NK-92 (cell line): ENCODE measurements around the gene XRN2.

Experiments
- DNase-seq: peaks from one replicate; lab custom pipeline; 2025; ENCODE audit not compliant: unreplicated experiment; lab: John Stamatoyannopoulos, UW

The XRN2 gene

DNA sequence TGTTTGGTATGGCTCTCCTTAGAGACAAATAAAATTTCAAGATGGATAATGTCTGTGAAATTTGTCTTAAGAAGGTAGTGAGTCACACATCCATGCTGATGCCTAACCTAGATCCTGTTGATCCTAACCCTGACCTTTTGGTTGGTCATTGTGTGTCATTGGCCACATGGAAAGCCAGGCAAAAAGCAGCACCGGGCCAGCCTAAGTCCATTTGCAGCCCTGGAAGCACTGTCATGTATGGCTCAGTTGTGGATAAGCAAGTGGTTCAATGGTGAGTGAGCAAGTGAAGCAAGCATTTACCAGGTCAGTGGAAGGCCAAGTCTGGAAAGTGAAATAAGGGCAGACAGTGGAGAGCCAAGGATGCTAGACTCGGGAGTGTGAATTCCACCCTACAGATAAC is 12.1 kb upstream of the XRN2 start:
- DNase-seq: no peak

DNA sequence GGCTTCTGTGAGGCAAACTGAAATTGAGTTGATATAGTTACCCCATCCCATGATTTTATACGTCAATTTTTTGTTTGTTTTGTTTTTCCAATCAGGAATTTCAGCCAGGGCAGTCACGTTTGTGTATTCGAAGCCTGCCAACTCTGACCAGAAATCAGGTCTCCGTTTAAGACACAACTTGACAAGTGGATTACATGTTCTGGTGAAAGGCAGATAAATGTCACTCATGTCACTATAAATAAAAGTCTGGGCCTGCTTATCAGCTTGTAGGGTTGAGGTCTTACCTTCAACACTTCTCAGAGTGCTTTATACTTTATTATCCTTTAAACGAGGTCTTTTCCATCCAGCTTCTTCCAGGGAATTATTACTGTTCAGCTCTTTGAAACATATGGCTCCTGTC is 8.4 kb upstream of the XRN2 start:
- DNase-seq: no peak

DNA sequence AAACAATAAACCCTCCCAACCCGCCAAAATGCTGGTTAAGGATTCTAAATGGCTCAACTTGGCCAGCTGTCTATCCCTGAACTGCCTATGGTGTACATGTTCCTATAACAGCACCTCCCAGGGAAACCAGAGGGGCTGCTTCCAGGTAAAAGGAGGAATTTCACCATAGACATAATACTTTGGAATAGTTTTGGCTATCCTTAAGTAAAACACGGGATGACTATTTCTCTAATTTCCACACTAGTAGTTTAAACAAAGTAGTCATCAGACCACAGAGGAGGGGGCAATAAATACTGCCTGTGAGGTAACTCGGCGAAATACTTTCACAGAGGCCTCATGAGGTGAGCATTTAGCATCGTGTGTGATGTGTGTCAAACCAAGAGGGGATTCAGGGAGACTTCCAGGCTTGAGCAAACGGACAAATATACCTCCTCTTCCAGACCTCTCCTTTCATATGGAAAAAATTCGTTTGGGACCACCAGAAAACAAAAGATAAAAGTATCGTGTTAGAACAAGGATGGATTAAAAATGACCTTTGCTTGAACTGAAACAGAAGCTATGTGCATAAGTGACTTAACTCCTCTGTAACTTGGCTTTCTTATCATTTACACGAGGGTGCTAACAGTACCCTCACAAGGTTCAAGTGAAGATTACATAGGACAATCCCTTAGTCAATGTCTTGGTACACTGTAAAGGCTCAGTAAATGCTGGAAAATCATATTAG is 1.0 kb upstream of the XRN2 start:
- no peak for DNase-seq

DNA sequence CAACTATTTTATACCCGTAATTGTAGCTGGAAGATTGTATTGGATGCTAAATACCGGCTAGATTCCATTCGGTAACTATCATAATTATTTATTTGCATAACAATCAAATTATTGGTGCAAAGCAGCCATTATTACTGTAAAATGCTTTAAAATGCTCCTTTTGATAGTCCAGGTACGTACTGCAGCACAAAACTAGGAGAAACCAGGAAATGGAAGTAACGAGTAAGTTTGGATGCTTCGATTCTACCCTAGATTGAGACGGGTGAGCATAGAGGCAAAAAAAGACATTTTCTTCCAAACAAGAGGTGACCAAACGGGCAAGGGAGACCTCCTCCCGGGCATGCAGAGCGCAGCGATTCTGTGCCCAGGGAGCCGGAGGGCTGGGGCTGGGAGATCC is 469 bp upstream of the XRN2 start:
- DNase-seq: no peak

DNA sequence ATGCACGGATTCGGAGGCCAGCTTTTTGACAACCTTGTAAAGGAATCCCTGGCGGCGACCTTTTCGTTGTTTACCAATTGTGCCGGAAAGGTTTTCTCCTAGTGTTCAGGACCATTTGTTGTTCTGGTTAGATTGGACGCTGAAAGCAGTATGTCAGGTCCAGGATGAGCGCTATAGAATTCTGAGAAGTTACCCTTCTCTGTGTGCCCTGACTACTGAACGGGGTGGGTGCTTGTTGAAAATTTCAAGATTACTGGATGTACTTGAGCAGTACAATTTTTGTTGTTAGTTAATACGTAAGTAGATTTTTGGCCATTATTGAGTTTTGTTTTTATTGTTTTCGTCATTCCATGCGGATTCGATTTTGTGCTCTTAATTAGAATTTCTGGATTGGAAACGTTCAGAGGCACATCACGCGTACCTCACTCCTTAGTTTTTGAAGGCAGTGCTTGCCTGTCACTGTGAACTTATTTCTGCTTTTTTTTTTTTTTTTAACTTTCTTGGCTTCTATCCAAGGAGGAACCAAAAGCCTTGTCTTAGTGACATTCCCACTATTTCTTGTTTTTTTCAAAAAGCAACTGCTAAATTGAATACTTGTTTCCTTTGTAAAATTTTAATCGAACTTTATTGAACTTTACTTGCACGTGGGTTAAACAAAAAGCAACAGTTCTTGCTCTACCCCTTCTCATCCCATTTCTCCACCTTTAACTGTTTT is 898 bp downstream of the XRN2 start:
- DNase-seq: no peak

DNA sequence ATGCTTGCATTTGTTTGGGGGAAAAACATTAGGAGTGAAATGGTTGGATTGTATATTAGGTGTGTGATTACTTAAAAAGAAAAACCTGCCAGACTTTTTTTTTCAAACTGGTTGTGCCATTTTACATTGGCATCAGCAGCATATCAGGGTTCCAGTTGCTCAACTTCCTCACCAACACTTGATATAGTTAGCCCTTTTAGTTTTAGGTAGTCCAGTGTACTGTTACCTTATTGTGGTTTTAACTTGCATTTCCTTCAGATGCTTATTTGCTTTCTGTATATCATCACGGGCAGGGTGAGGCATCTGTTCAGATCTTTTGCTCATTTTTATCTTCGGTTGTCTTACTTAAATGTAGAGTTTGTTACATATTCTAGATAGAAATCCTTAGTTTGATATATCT is 5.2 kb downstream of the XRN2 start:
- DNase-seq: no peak

DNA sequence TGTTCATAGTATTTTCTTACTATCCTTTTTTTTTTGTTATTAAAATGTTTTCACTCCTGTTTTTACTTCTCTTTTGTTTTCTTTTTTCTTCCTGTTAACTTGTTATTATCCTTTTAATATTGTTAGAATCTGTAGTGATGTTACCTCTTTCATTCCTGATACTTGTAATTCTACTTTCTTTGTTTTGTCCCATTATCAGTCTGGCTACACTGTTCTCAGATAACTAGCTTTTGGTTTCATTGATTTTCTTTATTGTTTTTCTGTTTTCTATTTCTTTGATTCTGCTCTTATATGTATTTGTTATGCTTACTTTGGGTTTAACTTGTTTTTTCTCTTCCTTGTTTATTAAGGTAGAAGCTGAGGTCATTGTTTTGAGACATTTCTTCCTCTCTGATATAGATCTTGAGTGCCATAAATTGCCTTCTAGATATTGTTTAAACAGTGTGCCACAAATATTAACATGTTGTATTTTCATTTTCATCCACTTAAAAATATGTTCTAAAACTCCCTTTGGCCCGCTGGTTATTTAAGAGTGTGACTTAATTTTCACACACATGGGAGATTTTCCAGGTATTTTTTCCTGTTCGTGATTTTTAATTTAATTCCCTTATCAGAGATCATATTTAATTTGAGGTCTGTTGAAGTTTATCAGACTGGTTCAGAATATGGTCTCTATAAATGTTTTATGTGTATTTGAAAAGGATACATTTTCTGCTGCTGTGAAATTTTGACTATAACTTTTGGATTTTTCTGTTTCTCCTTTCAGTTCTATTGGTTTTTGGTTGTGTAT is 6.7 kb downstream of the XRN2 start:
- no peak for DNase-seq

DNA sequence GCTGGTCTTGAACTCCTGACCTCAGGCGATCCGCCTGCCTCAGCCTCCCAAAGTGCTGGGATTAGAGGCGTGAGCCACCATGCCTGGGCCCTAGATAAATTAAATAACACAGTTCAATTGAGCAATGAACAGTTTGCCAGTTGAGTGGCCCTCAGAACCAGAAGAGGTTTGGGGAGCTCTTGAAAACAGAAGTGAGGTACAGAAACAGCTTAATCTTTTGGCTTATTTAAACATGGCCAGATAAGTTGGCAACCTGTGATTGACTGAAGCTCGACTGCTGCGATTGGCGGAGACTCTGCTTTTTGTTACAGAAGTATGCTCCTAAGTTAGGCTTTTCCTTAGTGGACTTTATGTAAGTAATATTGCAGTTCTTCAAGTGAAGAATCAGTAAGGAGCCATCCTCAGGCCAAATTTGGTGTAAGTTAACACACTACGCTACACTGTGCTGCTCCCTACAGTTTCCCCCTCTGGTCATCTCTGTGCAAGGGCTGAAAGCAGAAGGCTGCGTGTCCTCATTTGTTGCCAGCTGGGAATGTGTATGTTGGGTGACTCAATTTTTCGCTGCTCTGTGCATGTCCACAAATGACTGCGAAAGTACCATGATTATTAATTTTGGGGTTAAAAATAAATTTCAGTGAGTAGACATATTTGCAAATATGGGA is 9.8 kb downstream of the XRN2 start:
- DNase-seq: no peak

DNA sequence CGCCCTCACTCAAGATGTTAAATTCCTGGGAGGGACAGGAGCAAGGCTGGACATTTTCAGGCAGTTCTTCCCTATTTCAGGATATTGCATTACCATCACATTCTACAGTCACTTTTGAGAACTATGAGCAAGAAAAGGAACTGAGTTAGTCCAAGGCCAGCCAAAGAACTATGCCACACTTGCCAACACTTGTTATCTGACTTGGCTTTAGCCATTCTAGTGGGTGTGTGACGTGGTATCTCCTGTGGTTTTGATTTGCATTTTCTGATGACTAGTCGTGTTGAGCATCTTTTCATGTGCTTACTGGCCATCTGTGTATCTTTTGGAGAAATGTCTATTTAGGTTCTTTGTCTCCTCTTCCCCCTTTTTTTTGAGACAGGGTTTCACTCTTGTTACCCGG is 12.0 kb downstream of the XRN2 start:
- no peak for DNase-seq

DNA sequence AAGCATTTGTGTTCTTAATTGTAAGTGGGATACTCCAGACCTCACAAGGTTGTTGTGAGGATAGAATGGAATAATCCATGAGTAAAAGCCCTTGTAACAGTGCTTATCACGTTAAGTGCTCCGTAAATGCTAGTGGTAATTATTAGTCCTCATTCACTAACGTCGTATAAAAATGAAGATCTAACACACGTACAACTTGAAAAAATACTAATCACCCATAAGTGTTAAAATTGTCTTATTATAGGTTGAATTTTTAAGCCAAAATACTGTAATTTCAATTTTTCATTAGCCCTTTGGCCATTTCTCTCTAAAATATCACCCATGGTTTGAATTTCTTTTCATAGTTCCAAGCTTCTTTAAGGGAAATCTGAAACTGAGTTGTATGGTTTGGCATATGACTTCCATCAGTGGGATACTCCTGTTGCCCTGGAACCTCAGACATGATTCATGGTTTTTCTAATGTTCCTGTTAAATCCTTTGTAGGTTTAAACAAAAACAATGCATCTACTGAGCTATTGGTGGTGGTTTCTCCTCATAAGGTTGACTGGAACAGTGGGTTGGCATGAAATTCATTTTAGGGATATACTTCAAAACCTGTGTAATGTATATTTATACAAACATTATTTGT is 19.1 kb downstream of the XRN2 start:
- no peak for DNase-seq

DNA sequence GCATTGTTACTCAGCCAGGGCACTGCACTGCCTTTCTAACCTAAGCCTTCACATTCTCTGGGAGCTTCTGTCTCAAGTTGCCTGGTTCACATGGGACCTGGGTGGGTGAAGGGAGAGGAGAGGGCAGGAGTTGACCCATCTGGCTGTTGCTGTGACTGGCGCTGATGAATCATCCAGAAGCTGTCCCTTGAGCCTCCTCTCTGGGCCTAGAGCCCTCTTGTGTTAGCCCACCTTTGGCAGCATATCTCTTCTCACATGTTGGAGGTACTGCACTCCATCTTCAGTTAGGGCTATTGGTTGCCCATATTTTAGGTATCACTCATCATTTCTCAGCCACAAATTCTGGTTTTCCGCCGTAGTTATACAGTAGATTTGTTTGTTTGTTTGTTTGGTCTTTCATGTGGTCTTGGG is 19.8 kb downstream of the XRN2 start:
- DNase-seq: no peak

DNA sequence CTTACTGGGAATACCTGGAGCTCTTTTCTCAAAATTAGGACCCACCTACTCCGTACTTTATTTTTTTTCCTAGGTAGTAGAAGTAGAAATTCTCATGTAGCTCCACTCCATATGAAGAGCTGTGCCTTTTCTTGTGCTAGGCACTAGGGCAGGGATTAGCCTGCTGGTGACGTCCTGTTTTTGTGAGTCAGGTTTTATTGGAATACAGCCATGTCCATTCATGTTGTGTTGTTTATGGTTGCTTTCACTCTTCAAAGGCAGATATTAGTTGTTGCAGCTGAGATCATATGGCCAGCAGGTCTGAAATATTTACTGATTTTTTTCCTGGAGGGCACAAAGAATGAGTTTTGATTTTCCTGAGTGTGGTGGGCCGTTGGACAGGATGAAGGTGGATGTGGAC is 20.5 kb downstream of the XRN2 start:
- DNase-seq: no peak

DNA sequence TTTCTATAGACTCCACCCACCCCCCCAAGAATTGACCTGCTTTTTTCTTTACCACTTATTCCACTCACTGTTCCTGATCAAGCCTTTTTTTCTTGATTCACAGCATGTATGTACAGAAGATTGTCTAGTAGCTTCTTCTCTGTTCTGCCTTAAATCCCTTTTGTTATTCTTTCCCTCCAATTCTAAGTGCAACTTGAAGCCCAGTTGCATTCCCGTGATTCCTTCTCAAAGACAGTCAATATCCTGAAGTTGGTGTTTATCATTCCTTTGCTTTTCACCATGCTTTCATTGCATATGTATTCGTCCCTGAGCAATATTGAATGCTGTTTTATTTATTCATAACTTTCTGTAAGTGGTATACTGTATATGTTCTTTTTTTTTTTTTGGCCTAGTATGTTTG is 21.0 kb downstream of the XRN2 start:
- DNase-seq: no peak

DNA sequence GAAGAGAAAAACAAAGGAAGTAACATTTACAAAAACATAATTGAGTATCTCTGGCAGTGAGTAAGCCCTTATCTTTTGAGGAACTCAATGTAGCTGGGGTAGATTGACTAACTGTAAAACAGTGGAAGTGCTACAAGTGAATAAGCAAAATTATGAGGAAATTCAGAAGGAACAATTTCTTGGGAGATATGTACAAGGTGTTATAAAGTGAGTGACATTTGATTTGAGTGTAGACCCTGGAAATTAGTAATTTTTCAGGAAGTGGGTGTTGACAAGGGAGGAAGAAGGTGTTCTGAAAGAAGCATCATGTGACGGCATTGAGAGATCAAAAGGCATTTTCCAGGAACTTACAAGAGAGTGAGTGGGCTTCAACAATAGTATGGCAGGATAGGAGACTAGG is 22.2 kb downstream of the XRN2 start:
- no peak for DNase-seq

DNA sequence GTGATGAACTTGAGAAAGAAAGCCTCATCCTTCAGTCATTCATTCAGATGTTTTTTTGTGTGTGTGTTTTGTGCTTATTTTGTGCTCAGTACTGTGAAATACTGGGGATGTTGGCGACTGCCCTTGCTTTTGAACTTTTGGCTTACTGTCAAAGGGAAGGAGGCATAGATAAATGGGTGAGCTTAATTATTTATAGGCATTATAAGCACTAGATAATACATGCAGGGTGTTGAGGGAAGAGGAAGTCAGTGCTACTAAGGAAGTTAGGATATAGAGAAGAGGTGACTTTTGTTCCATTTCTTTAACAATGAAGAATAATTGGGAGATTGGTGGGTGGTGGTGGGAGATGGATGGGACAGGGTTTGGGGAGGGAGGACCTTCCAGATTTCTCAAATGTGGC is 23.6 kb downstream of the XRN2 start:
- no peak for DNase-seq

DNA sequence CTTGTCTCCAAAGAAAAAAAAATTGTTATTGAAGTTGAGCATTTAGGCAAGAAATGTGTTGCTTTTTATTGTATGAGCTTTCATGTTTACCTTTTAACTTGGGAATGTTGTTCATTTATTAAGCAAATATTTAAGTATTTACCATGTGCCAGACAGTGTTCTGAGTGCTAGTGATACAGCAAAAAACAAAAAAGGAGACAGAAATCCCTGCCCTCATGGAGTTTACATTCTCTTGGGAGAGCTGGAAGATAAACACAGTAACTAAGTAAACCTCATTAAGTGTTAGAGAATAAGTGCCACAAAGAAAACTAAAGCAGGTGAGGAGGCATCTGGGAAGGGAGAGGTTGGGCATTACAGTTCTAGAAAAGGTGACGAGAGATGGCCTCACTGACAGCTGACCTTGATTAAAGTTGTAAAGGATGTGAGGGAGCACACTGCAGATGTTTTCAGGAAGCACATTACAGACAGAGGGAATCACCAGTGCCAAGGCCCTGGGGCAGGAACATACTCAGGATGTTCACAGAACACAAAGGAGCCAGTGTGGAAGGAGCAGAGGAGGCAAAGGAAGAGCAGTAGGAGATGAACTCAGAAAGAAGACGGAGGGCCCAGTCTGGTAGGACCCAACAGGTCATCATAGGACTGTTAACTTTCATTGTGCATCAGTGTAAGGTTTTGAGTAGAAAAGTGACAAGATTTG is 33.5 kb downstream of the XRN2 start:
- no peak for DNase-seq

DNA sequence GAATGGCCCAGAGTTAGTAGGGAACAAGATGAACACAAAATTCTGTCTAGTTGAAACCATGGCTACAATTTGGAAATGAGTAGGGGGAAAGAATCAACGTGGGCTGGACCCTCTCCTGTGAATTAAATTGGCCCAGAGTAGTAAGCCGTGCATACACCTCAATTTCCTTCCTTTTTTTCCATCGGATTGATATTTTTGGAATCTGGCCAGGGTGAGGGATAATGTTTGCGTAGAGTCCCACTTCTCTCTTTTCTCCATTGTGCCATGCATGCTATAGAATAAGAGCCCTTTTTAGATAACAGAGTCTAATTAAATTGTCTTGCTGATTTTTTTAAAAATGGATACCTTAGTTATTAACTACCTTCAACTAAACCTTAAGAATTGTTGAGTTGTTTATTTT is 35.2 kb downstream of the XRN2 start:
- no peak for DNase-seq

DNA sequence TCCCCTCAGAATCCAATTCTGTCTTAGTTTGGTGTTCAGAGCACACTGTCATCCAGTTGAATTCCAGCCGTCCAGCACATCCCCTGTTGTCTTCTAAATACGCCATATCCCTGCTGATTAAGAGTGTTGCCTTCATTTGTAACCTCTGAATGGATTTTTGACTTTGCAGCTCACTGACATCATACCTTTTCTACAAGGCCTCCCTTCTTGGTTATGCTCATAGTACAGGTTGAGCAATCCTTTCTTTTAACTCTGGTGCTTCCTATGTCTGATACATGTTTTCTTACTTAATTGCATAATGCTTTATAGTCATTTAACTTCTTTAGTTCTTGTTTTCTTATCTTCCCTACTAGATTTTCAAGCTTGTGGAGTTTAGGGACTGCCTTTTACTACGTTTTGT is 36.4 kb downstream of the XRN2 start:
- DNase-seq: no peak

DNA sequence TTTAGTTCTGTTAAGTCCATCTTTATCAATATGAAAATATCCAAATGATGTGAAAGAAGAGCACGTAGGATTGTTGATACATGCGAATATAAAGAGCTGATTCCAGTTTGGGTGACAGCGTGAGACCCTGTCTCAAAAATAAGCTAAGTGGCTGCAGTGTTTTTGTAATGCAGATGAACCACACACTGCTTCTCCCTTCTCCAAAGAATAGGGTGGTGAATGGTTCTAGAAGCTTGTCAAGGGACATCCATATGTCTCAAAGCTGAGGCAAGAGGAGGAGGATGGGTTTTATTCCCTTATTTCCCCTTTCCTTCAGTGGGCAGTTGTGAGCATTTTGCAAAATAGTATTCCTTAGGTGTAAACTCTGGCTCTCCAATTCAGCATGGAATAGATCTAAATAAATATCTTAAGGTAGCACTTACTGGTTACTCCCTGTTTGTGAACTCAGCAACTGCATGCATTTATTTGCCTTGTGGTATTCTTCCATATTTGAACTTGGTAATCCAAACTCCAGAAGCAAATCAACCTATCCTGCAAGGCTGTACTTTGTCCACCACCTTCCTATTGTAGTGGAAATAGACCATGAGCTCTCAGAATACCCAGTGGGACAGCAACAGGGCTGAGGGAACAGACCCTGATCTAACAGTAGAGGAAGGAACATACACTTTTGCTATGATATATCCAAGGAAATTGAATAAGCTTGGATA is 38.0 kb downstream of the XRN2 start:
- no peak for DNase-seq
